Activated T-cell treated with anti-CD3 and anti-CD28 coated beads, Interleukin-2, amount 50 U/mL, for 48 hours (primary cell): ENCODE measurements around the gene EEF1A1.
A peak's percentile ranks its signal among the peaks of the same experiment; 100 is the strongest.

Experiments
- DNase-seq, 2 experiments: peaks; one replicate each; pipeline ENCODE4 v3.0.0-alpha.2; 2020

Gene EEF1A1

DNA sequence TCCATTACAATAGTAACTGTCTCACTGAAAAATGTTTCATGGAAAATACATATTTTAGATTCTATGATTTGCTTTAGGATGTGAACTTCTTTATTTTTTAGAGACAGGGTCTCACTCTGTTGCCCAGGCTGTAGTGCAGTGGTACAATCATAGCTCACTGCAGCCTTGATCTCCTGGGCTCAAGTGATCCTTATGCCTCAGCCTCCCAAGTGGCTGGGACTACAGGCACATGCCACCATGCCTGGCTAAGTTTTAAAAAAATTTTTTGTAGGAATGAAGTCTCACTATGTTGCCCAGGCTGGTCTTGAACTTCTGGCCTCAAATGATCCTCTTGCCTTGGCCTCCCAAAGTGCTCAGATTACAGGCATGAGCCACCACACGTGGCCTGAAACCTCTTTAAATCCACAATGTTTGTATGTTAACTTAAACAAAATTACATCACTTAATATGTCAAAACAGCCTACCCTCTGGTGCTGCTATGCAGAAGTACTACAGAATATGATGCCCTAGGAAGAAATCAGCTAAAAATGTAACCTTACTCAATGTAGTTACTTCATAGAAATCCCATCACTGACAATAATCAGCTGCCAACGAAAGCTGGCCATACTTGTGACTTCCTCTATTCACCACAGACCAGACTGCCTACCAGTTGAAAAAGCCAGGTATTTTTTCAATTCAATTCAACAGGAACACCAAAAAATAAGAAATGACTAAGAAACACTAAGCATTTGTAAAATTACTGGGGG, 17.6 kb downstream of the EEF1A1 start:
- no peak for DNase-seq

DNA sequence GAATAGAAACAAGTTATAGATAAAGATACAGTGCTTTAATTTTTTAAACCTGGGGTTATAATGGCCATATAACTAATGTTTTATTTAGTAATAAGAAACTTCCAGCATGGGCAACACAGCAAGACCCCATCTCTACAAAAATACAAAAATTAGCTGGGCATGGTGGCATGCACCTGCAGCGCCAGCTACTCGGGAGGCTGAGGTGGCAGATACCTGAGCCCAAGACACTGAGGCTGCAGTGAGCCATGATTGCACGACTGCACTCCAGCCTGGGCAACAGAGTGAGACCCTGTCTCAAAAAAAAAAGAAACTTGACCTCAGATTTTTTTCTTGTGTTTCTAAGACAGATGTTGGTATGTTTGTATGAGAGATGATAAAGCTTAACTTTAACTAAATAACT, 22.9 kb downstream of the EEF1A1 start:
- no peak for DNase-seq

GRCh38 chr6:73491377-73491776, 29.5 kb downstream of the EEF1A1 start:
- DNase-seq, result no peak

DNA sequence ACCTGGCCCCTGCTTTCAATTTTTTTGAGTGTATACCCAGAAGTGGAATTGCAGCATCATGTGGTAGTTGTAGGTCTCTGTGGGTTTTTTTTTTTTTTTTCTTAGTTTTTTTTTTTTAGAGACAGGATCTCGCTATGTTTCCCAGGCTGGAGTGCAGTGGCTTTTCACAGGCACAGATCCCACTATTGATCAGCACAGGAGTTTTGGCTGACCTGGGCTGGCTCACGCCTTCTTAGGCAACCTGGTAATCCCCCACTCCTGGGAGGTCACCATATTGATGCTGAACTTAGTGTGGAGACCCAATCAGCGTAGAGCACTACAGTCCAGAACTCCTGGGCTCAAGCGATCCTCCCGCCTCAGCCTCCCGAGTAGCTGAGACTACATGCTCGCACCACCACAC, 33.4 kb downstream of the EEF1A1 start:
- DNase-seq, result no peak

DNA sequence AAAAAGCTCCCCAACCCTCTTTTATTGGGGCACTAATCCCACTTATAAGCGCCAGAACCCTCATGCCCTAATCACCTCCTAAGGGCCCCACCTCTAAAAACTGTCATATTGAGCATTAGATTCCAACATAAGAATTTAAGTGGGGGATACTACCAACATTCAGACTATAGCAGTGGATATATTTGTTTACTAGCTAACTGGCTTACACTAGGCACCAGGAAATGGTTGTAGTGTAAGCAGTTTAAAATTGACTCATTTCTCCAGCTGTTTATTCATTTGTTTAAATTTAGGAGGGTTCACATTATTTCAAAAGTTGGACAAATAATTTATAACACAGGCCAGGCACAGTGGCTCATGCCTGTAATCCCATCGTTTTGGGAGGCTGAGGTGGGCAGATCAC, 36.4 kb downstream of the EEF1A1 start:
- no peak for DNase-seq

DNA sequence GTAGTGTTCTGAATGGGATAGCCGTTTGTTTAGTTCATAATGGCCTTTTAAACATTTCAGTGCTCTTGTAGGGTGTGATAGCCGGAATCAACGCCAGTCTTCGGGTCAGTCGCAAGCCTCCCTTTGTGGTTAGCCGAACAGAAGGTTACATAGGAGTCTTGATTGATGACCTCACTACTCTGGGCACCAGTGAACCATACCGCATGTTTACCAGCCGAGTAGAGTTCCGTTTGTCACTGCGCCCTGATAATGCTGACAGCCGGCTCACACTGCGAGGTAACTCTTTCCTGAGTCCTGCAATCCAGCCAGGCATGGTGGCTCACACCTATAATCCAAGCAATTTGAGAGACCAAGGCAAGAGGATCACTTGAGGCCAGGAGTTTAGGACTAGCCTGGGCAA, 38.9 kb downstream of the EEF1A1 start:
- no peak for DNase-seq

DNA sequence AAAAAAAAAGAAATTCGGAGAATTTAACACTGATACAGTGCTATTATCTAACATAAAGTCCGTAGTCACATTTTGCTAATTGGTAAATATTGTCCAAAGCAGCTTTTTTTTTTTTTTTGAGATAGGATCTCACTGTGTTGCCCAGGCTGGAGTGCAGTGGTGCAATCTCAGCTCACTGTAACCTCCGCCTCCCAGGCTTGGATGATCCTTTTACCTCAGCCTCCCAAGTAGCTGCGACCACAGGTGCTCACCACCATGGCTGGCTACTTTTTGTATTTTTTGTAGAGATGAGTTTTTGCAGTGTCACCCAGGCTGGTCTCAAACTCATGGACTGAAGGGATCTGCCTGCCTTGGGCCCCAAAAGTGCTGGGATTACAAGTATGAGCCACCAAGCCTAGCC, 43.4 kb downstream of the EEF1A1 start:
- no peak for DNase-seq

DNA sequence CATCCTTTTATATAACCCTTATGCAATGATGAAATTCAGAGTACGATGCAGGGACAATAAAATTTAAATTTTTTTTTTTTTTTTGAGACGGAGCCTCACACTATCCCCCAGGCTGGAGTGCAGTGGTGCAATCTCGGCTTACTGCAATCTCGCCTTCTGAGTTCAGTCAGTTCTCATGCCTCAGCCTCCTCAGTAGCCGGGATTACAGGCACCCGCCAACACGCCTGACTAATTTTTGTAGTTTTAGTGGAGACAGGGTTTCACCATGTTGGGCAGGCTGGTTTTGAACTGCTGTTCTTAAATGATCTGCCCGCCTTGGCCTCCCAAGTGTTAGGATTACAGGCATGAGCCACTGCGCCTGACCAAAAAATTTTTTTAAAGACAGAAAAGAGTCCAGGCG, 44.1 kb downstream of the EEF1A1 start:
- DNase-seq, result peak in 1 of 2 experiments; percentile 37

- DNase-seq, result no peak
Observed at GRCh38 chr6:73471686-73472290, 49.0 kb downstream of the EEF1A1 start.
